Cardiac muscle cell (in vitro differentiated cells and primary cell): ENCODE measurements around the gene BRF1. TPM values are rescaled to one million over a fixed set of nuclear protein-coding genes. Genes with fewer than 3 reads are reported as not detected.

Experiments
- DNase-seq, 2 donors: peaks; one replicate each; pipeline versions ENCODE4 v3.0.0 to v3.0.0-alpha.2; 2010 to 2017; ENCODE audit warnings: low read depth in 1 of 2, low spot score in 1 of 2
- H3K27ac ChIP-seq: fragments of 200-600 bp; sonication (generic); 2 replicates; pipeline ENCODE4 v1.5.1; 2016
- H3K27me3 ChIP-seq: fragments of 200-600 bp; sonication (generic); 2 replicates; pipeline ENCODE4 v1.6.0; 2016; ENCODE audit warnings: control low read depth
- H3K36me3 ChIP-seq: fragments of 200-600 bp; sonication (generic); 2 replicates; pipeline ENCODE4 v1.5.1; 2016; ENCODE audit warnings: control low read depth
- H3K4me1 ChIP-seq: fragments of 200-600 bp; sonication (generic); 2 replicates; pipeline ENCODE4 v1.8.1; 2017; ENCODE audit warnings: low read depth, mild to moderate bottlenecking, mixed run types
- H3K4me3 ChIP-seq: fragments of 200-600 bp; sonication (generic); 2 replicates; pipeline ENCODE4 v1.5.1; 2016; ENCODE audit warnings: mild to moderate bottlenecking
- H3K9me3 ChIP-seq: fragments of 200-600 bp; sonication (generic); 2 replicates; pipeline ENCODE4 v1.5.1; 2017; ENCODE audit warnings: low read depth, mild to moderate bottlenecking, control low read depth
- CTCF ChIP-seq: IDR thresholded peaks from 2 replicates; pipeline ENCODE4 v1.5.1; 2012; ENCODE audit warnings: low read depth, mild to moderate bottlenecking, low read length
- polyA plus RNA-seq: library from polyadenylated mRNA; unstranded; fragments of >200 nt; fragmentation: Nextera tagmentation; extraction: Ambion mirVana; gene quantifications from 2 replicates; pipeline ENCODE4 v1.2.1, GENCODE V29; 2016
- total RNA-seq: library from RNA; depleted of rRNA; stranded (reverse); fragments of >200 nt; gene quantifications from 2 replicates; pipeline ENCODE4 v1.2.3, GENCODE V29; 2016

The BRF1 gene
- total and polyA plus RNA-seq, 2 experiments from 2014 or later = 26.6 to 82.2 TPM

DNA sequence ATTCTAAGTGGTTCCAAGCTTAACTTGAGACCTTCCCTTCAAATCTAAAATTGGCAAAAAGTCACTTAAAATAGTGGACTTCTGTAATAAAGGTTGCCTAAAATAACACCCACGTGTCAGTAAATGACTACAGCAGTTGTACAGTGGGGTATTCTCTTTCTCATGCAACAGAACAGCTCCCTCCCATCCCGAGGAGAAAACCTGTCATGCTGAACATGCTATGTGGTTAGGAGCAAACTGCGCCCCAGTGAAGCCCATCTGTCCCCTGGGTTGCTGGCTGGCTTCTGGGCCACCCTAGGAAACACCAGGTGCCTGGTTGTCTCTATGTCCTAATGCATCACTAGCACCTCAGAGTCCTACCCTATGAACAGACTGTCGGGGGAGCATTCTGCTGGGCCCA, 49.8 kb downstream of the BRF1 start:
- Histone ChIP-seq H3K27ac (no peak overlapping the region), H3K4me1 (peaks cover 11% of the 10 kb centered on the region)
- no peak for TF ChIP-seq CTCF

DNA sequence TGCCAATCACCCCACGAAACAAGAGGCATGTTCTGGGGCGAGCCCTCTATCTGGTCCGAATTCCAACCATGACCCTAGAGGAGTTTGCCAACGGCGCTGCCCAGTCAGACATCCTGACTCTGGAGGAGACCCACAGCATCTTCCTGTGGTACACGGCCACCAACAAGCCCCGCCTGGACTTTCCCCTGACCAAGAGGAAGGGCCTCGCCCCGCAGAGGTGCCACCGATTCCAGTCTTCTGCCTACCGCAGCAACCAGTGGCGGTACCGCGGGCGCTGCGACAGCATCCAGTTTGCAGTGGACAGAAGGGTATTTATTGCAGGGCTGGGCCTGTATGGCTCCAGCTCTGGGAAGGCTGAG, 50.8 kb downstream of the BRF1 start:
- no peaks in the 10 kb centered on the region for H3K27me3 ChIP-seq
- peaks cover 7% of the 10 kb centered on the region for H3K36me3 ChIP-seq
- H3K4me3 ChIP-seq = no peak overlapping the region
- peaks cover 6% of the 10 kb centered on the region for H3K4me1 ChIP-seq
- TF ChIP-seq CTCF = no peak
- no peak overlapping the region for H3K27ac ChIP-seq
- H3K9me3 ChIP-seq = no peaks in the 10 kb centered on the region
- no peak for DNase-seq

More for the DNA sequence above, 49.8 kb downstream of the BRF1 start:
- Histone ChIP-seq H3K9me3 (no peaks in the 10 kb centered on the region), H3K27me3 (no peaks in the 10 kb centered on the region), H3K36me3 (peaks cover 7% of the 10 kb centered on the region), H3K4me3 (no peak overlapping the region)
- no peak for DNase-seq

DNA sequence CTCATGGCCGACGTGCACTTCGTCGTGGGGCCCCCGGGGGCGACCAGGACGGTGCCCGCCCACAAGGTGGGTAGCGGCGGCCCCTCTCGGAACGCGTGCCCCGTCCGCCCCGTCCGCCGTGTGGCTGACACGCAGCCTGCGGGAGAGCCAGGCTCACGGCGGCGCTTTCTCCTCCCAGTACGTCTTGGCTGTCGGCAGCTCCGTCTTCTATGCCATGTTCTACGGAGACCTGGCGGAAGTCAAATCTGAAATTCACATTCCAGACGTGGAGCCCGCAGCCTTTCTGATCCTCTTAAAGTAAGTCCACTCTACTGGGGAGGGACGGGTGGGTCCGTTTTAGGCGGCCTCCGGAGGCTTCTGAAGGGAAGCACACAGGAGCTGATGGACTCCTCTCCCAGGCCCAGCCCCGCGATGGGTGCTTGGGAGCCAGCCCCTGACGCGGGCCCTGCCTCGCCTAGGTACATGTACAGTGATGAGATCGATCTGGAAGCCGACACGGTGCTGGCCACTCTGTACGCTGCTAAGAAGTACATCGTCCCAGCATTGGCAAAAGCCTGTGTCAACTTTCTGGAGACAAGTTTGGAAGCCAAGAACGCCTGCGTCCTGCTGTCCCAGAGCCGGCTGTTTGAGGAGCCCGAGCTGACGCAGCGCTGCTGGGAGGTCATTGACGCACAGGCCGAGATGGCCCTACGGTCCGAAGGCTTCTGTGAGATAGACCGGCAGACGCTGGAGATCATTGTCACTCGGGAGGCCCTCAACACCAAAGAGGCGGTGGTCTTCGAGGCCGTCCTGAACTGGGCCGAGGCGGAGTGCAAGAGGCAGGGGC, 51.4 kb downstream of the BRF1 start:
- no peak overlapping the region for H3K27ac ChIP-seq
- no peaks in the 10 kb centered on the region for H3K9me3 ChIP-seq
- no peaks in the 10 kb centered on the region for H3K27me3 ChIP-seq
- peak; percentile 11 to 45 for DNase-seq
- H3K4me3 ChIP-seq = no peak overlapping the region
- peaks cover 5% of the 10 kb centered on the region for H3K4me1 ChIP-seq
- H3K36me3 ChIP-seq = peaks cover 7% of the 10 kb centered on the region
- TF ChIP-seq CTCF = no peak

GRCh38 chr14:105248368-105249181, 52.2 kb downstream of the BRF1 start, which contains the start of gene BTBD6:
Gene BTBD6 (plus strand): TSS chr14:105248533. CDS start chr14:105248712, 179 bp downstream.
- no peak within 1 kb of the TSS for H3K27ac ChIP-seq
- no peaks in the 10 kb centered on the region for H3K27me3 ChIP-seq
- peak within 1 kb of the TSS; percentile 42 for H3K4me3 ChIP-seq
- H3K36me3 ChIP-seq = peaks cover 7% of the 10 kb centered on the region
- H3K9me3 ChIP-seq = no peaks in the 10 kb centered on the region
- DNase-seq = peak; percentile 87 to 91
- peaks cover 5% of the 10 kb centered on the region for H3K4me1 ChIP-seq
- TF ChIP-seq CTCF = no peak

DNA sequence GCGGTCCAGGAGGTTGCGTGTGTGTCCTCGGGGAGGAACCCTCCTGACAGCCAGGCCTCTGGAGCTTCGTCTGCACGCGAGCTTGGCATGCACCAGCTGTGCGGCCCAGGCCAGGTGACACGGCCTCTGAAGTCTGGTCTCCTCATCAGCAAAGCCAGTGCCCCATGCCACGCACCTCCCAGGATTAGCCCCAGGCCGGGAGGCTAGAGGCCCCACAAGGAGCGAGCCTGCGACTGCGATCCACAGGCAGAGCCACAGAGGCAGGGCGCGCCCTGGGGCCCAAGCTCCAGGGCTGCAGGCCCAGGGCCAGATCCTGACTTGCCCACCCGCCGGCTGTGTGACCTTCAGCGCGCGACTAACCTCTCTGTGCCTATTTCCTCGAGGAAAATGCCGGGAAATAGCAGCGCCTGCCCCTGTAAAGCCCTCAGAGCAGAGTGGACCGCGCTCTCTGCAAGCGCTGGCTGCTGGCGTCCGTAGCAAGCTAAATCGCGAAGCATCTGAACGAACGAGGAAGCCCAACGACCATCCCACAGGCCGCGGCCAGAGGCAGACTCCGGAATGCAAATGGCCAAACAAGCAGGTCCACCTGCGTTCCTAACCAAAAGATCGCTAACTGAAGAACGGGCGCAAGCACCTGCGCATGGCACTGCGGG, 53.0 kb downstream of the BRF1 start:
- no peak for TF ChIP-seq CTCF
- peak overlapping the region; percentile 42 for H3K4me3 ChIP-seq
- no peak for DNase-seq
- H3K36me3 ChIP-seq = peaks cover 7% of the 10 kb centered on the region
- no peak overlapping the region for H3K27ac ChIP-seq
- H3K4me1 ChIP-seq = peaks cover 5% of the 10 kb centered on the region
- no peaks in the 10 kb centered on the region for H3K27me3 ChIP-seq
- no peaks in the 10 kb centered on the region for H3K9me3 ChIP-seq
